Transverse colon (tissue), 3 donors: Measurements from ENCODE around the gene HOXA3.

Experiments
- EP300 ChIP-seq: sonication (generic); formaldehyde crosslinking; IDR thresholded peaks from one replicate; pipeline ENCODE4 v1.6.1; 2017; ENCODE audit warnings: antibody characterized with exemption, low read depth
- POLR2A ChIP-seq: fragments of 450-650 bp; IDR thresholded peaks from one replicate; pipeline ENCODE4 v1.6.1; 2016; ENCODE audit warnings: antibody characterized with exemption, mild to moderate bottlenecking, moderate library complexity
- TF ChIP-seq, protein P1 (sequence below), 5 experiments: fragments of 200-600 bp in 3 of 5; fragments of 450-650 bp in 2 of 5; sonication (generic) in 3 of 5; IDR thresholded peaks; 1 replicate in 2 of 5; 2 replicates in 3 of 5; pipeline ENCODE4 v1.5.1; 2016 to 2017; ENCODE audit warnings: antibody characterized with exemption in 5 of 5, inconsistent platforms in 3 of 5, mild to moderate bottlenecking in 2 of 5, moderate library complexity in 1 of 5

DNA sequence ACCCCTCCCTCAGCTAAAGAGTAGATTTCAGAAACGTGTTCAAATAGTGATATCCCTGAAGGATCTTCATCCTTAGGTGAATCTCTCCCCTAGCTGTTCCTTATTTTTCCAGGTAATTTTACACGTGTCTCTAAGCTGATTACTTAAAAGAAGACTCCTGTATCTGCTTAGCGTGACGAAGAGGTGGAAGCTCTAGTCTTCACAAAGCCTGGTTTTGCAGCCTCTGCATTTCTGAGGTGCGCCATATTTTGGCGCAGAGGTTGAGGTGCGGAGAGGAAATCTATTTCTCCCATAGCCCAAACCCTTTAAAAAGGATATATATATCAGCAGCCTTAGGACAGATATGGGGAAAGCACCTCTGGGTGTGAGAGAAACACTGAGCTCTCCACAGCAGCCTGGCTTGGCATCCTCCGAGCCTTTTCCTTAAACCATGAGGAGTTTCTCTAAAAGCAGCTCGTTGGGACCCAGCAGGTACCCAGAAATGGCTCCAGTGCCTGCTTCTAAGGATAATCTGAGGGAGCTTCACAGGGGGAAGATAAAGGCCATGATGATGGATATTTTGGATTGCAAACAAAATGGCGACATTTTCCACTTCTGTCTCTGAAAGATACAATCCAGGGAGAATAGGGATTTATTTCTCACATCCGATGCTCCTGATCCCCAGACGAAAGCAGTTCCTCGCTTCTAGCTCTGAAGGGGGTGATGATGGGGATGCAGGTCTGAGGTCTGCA is 46.9 kb downstream of the HOXA3 start:
- TF ChIP-seq, protein P1, sequence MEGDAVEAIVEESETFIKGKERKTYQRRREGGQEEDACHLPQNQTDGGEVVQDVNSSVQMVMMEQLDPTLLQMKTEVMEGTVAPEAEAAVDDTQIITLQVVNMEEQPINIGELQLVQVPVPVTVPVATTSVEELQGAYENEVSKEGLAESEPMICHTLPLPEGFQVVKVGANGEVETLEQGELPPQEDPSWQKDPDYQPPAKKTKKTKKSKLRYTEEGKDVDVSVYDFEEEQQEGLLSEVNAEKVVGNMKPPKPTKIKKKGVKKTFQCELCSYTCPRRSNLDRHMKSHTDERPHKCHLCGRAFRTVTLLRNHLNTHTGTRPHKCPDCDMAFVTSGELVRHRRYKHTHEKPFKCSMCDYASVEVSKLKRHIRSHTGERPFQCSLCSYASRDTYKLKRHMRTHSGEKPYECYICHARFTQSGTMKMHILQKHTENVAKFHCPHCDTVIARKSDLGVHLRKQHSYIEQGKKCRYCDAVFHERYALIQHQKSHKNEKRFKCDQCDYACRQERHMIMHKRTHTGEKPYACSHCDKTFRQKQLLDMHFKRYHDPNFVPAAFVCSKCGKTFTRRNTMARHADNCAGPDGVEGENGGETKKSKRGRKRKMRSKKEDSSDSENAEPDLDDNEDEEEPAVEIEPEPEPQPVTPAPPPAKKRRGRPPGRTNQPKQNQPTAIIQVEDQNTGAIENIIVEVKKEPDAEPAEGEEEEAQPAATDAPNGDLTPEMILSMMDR (IDR thresholded peaks at IDR 0.05), result no peak
- TF ChIP-seq EP300 (no peak), POLR2A (no peak)
